HepG2 (cell line): Measurements from ENCODE around the gene DLG1. TPM values are rescaled to one million over a fixed set of nuclear protein-coding genes. Genes with fewer than 3 reads are reported as not detected.

Source experiments
- KMT2A ChIP-seq: sonication (generic); formaldehyde crosslinking; IDR thresholded peaks from 2 replicates; pipeline ENCODE4 v1.4.0; 2020; ENCODE audit warnings: missing genetic modification reagents
- MAFK ChIP-seq, 2 experiments: IDR thresholded peaks in 1 of 2; conservative IDR thresholded peaks in 1 of 2; 2 replicates each; pipeline ENCODE4 v1.6.1; 2011; ENCODE audit warnings: improper control_type of control experiment in 2 of 2, low read length in 2 of 2
- NFYB ChIP-seq: sonication (generic); formaldehyde crosslinking; IDR thresholded peaks from 2 replicates; pipeline ENCODE4 v1.4.0; 2020; ENCODE audit warnings: missing genetic modification reagents
- SOX6 ChIP-seq, 2 experiments: fragments of 450-650 bp in 1 of 2; sonication (generic) in 1 of 2; formaldehyde crosslinking in 1 of 2; IDR thresholded peaks; 2 replicates each; pipeline versions ENCODE4 v1.4.0 to v1.6.1; 2017 to 2020; ENCODE audit warnings: antibody characterized with exemption in 1 of 2, mild to moderate bottlenecking in 1 of 2, missing genetic modification reagents in 1 of 2
- ZFY ChIP-seq: sonication (generic); formaldehyde crosslinking; IDR thresholded peaks from 2 replicates; pipeline ENCODE4 v1.4.0; 2020; ENCODE audit warnings: missing genetic modification reagents
- polyA plus RNA-seq, 8 experiments: library from polyadenylated mRNA; depleted of rRNA in 3 of 8; stranded (reverse) in 7 of 8; unstranded in 1 of 8; fragments of >200 nt; fragmentation: Illumina TruSeq in 4 of 8; extraction: Trizol in 4 of 8; gene quantifications; 2 replicates each; pipeline versions ENCODE4 v1.2.1 to v1.2.3, GENCODE V29; 2011 to 2016; ENCODE audit warnings: low read depth in 4 of 8, missing spikeins in 1 of 8, mixed read lengths in 1 of 8; ENCODE audit not compliant: insufficient read depth in 1 of 8
- total RNA-seq, 5 experiments: library from RNA; depleted of rRNA; stranded (reverse); fragments of >200 nt; fragmentation: Illumina TruSeq; extraction: Trizol; gene quantifications; 2 replicates each; pipeline ENCODE4 v1.2.3, GENCODE V29; 2016; ENCODE audit warnings: low read depth in 1 of 5
- TF ChIP-seq, protein P1 (sequence below): sonication (generic); formaldehyde crosslinking; IDR thresholded peaks from 2 replicates; pipeline ENCODE4 v1.5.0; 2020; ENCODE audit warnings: mild to moderate bottlenecking, missing genetic modification reagents
- TF ChIP-seq, protein P2 (sequence below): sonication (generic); formaldehyde crosslinking; IDR thresholded peaks from 2 replicates; pipeline ENCODE4 v1.8.0; 2022; ENCODE audit warnings: mild to moderate bottlenecking, missing genetic modification reagents; ENCODE audit not compliant: insufficient replicate concordance
- TF ChIP-seq, protein P3 (sequence below): sonication (generic); formaldehyde crosslinking; IDR thresholded peaks from 2 replicates; pipeline ENCODE4 v1.5.0; 2020; ENCODE audit warnings: mild to moderate bottlenecking, missing genetic modification reagents, borderline replicate concordance
- TF ChIP-seq, protein P4 (sequence below): sonication (generic); formaldehyde crosslinking; conservative IDR thresholded peaks from 2 replicates; pipeline ENCODE4 v1.4.0; 2020; ENCODE audit warnings: mild to moderate bottlenecking, missing genetic modification reagents, moderate library complexity
- TF ChIP-seq, protein P5 (sequence below): sonication (generic); formaldehyde crosslinking; IDR thresholded peaks from 2 replicates; pipeline ENCODE4 v1.9.0; 2021; ENCODE audit warnings: missing genetic modification reagents, borderline replicate concordance

The DLG1 gene
- total and polyA plus RNA-seq, 2 of the 13 experiments (the other 11 are each of a cell fraction or from before 2014, with no cell fraction given): 30.5 to 104 TPM

DNA sequence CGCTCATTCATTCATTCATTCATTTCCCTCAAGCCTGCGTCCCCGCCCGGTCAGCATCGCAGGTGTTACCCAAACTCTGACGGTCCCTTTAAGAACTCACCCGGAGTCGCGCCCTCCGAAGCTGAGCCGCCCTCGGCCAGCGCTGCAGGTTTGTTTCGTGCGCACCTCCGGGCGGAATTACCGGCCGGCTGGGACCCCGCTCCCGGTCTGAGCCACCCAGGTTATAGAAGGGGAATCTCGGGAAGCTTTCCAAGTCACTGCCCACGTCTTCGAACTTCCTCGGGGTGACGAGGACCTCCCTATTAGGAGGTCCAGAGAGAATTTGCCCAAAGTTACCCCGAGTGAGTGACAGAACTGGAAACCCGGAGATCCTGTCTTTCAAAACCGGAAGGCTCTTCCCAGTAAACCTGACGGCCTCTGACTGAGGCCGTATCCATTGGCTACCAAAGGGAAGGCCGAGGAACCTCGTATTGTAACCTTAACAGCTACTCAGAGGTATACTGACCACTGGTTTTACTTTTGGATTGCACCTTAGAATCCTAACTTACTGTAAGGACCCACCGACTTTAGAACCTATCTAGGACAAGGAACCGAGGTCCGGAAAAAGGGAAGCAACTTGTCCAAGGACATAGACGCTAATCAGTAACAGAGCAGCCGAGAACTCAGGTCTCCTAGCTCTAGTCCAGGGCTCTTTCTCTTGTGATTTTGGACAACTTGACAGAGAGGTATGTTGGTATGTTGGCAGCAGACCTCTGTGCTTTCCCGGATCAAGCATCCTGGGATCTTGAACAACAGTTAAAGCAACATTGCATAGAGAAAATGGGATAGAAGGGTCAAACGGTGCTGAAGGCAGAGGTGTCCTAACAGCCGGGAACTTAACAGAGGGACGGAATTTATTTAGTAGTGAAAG lies 788 bp upstream of the DLG1 start (continued):
- TF ChIP-seq, protein P1, sequence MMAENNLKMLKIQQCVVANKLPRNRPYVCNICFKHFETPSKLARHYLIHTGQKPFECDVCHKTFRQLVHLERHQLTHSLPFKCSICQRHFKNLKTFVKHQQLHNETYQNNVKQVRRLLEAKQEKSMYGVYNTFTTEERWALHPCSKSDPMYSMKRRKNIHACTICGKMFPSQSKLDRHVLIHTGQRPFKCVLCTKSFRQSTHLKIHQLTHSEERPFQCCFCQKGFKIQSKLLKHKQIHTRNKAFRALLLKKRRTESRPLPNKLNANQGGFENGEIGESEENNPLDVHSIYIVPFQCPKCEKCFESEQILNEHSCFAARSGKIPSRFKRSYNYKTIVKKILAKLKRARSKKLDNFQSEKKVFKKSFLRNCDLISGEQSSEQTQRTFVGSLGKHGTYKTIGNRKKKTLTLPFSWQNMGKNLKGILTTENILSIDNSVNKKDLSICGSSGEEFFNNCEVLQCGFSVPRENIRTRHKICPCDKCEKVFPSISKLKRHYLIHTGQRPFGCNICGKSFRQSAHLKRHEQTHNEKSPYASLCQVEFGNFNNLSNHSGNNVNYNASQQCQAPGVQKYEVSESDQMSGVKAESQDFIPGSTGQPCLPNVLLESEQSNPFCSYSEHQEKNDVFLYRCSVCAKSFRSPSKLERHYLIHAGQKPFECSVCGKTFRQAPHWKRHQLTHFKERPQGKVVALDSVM: peak; percentile 5; the same call in 1 of the 2 replicates
- TF ChIP-seq, protein P2, sequence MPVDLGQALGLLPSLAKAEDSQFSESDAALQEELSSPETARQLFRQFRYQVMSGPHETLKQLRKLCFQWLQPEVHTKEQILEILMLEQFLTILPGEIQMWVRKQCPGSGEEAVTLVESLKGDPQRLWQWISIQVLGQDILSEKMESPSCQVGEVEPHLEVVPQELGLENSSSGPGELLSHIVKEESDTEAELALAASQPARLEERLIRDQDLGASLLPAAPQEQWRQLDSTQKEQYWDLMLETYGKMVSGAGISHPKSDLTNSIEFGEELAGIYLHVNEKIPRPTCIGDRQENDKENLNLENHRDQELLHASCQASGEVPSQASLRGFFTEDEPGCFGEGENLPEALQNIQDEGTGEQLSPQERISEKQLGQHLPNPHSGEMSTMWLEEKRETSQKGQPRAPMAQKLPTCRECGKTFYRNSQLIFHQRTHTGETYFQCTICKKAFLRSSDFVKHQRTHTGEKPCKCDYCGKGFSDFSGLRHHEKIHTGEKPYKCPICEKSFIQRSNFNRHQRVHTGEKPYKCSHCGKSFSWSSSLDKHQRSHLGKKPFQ: no peak
- TF ChIP-seq MAFK (conservative IDR thresholded peaks at IDR 0.05 in 1 of 2, IDR thresholded peaks at IDR 0.05 in 1 of 2; ENCODE audit: low read length in 2 of 2) (no peak), KMT2A (peak; percentile 64; the same call in 1 of the 2 replicates), SOX6 (IDR thresholded peaks at IDR 0.05) (no peak), SOX6 (CRISPR knock-in tag; IDR thresholded peaks at IDR 0.05) (0 out of 2 replicates have a peak, but pooled peaks have one; percentile 8), ZFY (CRISPR knock-in tag) (peak; percentile 60), NFYB (CRISPR knock-in tag) (0 out of 2 replicates have a peak, but pooled peaks have one; percentile 10)
- TF ChIP-seq, protein P3, sequence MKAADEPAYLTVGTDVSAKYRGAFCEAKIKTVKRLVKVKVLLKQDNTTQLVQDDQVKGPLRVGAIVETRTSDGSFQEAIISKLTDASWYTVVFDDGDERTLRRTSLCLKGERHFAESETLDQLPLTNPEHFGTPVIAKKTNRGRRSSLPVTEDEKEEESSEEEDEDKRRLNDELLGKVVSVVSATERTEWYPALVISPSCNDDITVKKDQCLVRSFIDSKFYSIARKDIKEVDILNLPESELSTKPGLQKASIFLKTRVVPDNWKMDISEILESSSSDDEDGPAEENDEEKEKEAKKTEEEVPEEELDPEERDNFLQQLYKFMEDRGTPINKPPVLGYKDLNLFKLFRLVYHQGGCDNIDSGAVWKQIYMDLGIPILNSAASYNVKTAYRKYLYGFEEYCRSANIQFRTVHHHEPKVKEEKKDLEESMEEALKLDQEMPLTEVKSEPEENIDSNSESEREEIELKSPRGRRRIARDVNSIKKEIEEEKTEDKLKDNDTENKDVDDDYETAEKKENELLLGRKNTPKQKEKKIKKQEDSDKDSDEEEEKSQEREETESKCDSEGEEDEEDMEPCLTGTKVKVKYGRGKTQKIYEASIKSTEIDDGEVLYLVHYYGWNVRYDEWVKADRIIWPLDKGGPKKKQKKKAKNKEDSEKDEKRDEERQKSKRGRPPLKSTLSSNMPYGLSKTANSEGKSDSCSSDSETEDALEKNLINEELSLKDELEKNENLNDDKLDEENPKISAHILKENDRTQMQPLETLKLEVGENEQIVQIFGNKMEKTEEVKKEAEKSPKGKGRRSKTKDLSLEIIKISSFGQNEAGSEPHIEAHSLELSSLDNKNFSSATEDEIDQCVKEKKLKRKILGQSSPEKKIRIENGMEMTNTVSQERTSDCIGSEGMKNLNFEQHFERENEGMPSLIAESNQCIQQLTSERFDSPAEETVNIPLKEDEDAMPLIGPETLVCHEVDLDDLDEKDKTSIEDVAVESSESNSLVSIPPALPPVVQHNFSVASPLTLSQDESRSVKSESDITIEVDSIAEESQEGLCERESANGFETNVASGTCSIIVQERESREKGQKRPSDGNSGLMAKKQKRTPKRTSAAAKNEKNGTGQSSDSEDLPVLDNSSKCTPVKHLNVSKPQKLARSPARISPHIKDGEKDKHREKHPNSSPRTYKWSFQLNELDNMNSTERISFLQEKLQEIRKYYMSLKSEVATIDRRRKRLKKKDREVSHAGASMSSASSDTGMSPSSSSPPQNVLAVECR: peak; percentile 21; the same call in 1 of the 2 replicates
- TF ChIP-seq, protein P4, sequence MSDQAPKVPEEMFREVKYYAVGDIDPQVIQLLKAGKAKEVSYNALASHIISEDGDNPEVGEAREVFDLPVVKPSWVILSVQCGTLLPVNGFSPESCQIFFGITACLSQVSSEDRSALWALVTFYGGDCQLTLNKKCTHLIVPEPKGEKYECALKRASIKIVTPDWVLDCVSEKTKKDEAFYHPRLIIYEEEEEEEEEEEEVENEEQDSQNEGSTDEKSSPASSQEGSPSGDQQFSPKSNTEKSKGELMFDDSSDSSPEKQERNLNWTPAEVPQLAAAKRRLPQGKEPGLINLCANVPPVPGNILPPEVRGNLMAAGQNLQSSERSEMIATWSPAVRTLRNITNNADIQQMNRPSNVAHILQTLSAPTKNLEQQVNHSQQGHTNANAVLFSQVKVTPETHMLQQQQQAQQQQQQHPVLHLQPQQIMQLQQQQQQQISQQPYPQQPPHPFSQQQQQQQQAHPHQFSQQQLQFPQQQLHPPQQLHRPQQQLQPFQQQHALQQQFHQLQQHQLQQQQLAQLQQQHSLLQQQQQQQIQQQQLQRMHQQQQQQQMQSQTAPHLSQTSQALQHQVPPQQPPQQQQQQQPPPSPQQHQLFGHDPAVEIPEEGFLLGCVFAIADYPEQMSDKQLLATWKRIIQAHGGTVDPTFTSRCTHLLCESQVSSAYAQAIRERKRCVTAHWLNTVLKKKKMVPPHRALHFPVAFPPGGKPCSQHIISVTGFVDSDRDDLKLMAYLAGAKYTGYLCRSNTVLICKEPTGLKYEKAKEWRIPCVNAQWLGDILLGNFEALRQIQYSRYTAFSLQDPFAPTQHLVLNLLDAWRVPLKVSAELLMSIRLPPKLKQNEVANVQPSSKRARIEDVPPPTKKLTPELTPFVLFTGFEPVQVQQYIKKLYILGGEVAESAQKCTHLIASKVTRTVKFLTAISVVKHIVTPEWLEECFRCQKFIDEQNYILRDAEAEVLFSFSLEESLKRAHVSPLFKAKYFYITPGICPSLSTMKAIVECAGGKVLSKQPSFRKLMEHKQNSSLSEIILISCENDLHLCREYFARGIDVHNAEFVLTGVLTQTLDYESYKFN (CRISPR knock-in tag): 0 out of 2 replicates have a peak, but pooled peaks have one; percentile 20
- TF ChIP-seq, protein P5, sequence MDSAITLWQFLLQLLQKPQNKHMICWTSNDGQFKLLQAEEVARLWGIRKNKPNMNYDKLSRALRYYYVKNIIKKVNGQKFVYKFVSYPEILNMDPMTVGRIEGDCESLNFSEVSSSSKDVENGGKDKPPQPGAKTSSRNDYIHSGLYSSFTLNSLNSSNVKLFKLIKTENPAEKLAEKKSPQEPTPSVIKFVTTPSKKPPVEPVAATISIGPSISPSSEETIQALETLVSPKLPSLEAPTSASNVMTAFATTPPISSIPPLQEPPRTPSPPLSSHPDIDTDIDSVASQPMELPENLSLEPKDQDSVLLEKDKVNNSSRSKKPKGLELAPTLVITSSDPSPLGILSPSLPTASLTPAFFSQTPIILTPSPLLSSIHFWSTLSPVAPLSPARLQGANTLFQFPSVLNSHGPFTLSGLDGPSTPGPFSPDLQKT (CRISPR knock-in tag): no peak
